NCI-H526 treated with DMSO at 0.1 percent for 48 hours (cell line): ENCODE measurements around the gene RAB40AL.

ENCODE experiments used
- DNase-seq: peaks from one replicate; lab custom pipeline; 2025; lab: John Stamatoyannopoulos, UW

The RAB40AL gene

GRCh38 chrX:102983205-102983604 is 46.1 kb downstream of the RAB40AL start:
- DNase-seq: no peak

DNA sequence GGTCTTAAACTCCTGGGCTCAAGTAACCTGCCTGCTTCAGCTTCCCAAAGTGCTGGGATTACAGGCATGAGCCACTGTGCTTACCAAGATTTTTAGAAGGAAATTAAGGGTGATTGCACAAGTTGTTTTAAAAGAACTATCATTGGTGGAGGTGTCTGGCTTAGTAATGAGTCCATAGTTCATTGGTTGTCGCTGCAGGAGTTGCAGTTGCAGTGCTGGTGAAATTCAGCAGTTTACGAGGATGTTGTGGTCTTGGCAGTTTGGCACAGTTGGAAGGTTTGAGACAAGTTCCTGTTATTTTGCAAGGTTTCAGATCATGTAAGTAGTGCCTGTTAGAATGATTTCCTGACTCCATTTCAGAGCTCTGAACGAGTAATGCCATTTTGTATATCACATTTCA is 48.1 kb downstream of the RAB40AL start:
- DNase-seq: no peak
